HCT116 (cell line): Measurements from ENCODE around the gene SUGCT.

ENCODE experiments used
- CBX3 ChIP-seq: IDR thresholded peaks from 2 replicates; pipeline ENCODE4 v1.6.1; 2012; ENCODE audit warnings: low read depth
- CEBPB ChIP-seq: IDR thresholded peaks from 2 replicates; pipeline ENCODE4 v1.6.1; 2012; ENCODE audit warnings: low read depth
- CTCF ChIP-seq, 3 experiments: fragments of 200-600 bp in 1 of 3; sonication (generic) in 1 of 3; IDR thresholded peaks in 2 of 3; conservative IDR thresholded peaks in 1 of 3; 2 replicates each; pipeline ENCODE4 v1.5.1; 2012 to 2017; ENCODE audit warnings: low read depth in 2 of 3, low read length in 2 of 3, antibody characterized with exemption in 1 of 3, borderline replicate concordance in 1 of 3, control low read depth in 1 of 3, mild to moderate bottlenecking in 1 of 3, mixed read lengths in 1 of 3, mixed run types in 1 of 3, moderate library complexity in 1 of 3; ENCODE audit not compliant: insufficient read depth in 1 of 3
- ELF1 ChIP-seq: IDR thresholded peaks from 2 replicates; pipeline ENCODE4 v1.6.1; 2012; ENCODE audit warnings: low read depth, borderline replicate concordance
- JUND ChIP-seq: IDR thresholded peaks from 2 replicates; pipeline ENCODE4 v1.6.1; 2012
- MAX ChIP-seq: IDR thresholded peaks from 2 replicates; pipeline ENCODE4 v1.6.1; 2012
- POLR2A ChIP-seq: IDR thresholded peaks from 2 replicates; pipeline ENCODE4 v1.7.0; 2011; ENCODE audit warnings: borderline replicate concordance; ENCODE audit not compliant: insufficient read depth, insufficient read length; ENCODE audit errors: extremely low read depth
- POLR2AphosphoS5 ChIP-seq: IDR thresholded peaks from 2 replicates; pipeline ENCODE4 v1.6.1; 2011; ENCODE audit warnings: mild to moderate bottlenecking, low read depth, low read length, moderate library complexity
- SIN3A ChIP-seq: IDR thresholded peaks from 2 replicates; pipeline ENCODE4 v1.6.1; 2012; ENCODE audit warnings: low read depth
- SP1 ChIP-seq: IDR thresholded peaks from 2 replicates; pipeline ENCODE4 v1.6.1; 2012; ENCODE audit warnings: low read depth
- SRF ChIP-seq: IDR thresholded peaks from 2 replicates; pipeline ENCODE4 v1.6.1; 2012; ENCODE audit warnings: low read depth
- YY1 ChIP-seq: IDR thresholded peaks from 2 replicates; pipeline ENCODE4 v1.6.1; 2011; ENCODE audit warnings: low read length, low read depth, moderate library complexity, mild to moderate bottlenecking; ENCODE audit not compliant: insufficient replicate concordance; ENCODE audit errors: extremely low read depth

- TF ChIP-seq YY1, result no peak
- no peak for TF ChIP-seq CTCF (IDR thresholded peaks at IDR 0.05 in 2 of 3, conservative IDR thresholded peaks at IDR 0.05 in 1 of 3; ENCODE audit: borderline replicate concordance in 1 of 3, insufficient read depth in 1 of 3, low read depth in 2 of 3, low read length in 2 of 3)
- no peak for TF ChIP-seq SIN3A
- no peak for TF ChIP-seq SP1
- TF ChIP-seq ELF1, result no peak
- no peak for TF ChIP-seq POLR2A
- TF ChIP-seq CEBPB, result no peak
- TF ChIP-seq POLR2AphosphoS5, result no peak
- no peak for TF ChIP-seq JUND
- no peak for TF ChIP-seq SRF
- no peak for TF ChIP-seq MAX
- TF ChIP-seq CBX3, result no peak
These were observed 745.8 kb downstream of the SUGCT start for GRCh38 chr7:40880581-40880980.
